Kidney capillary endothelial cell (primary cell): Measurements from ENCODE around the gene HDAC10.
A peak's percentile ranks its signal among the peaks of the same experiment; 100 is the strongest.

Experiments
- DNase-seq: peaks from one replicate; pipeline ENCODE4 v3.0.0-alpha.2; 2018; ENCODE audit warnings: low spot score

HDAC10 gene

GRCh38 chr22:50250555-50251476 is at the start of gene HDAC10:
Gene HDAC10 (minus strand): TSS chr22:50251265. CDS start chr22:50251032, 233 bp downstream.
- no peak for DNase-seq

GRCh38 chr22:50300620-50301257 is 49.7 kb upstream of the HDAC10 start:
- DNase-seq = no peak

- no peak for DNase-seq
Observed at GRCh38 chr22:50299785-50300619, 48.9 kb upstream of the HDAC10 start.

GRCh38 chr22:50298937-50299784 is 48.1 kb upstream of the HDAC10 start:
- no peak for DNase-seq

GRCh38 chr22:50298266-50298637 is 47.2 kb upstream of the HDAC10 start:
- no peak for DNase-seq

- DNase-seq = no peak
Observed at GRCh38 chr22:50297510-50298265, 46.6 kb upstream of the HDAC10 start.

- DNase-seq = no peak
Observed at GRCh38 chr22:50296658-50297490, 45.8 kb upstream of the HDAC10 start.

- DNase-seq = no peak
Observed at GRCh38 chr22:50294319-50294656, 43.2 kb upstream of the HDAC10 start.

GRCh38 chr22:50293441-50294318 is 42.6 kb upstream of the HDAC10 start:
- DNase-seq = peak; percentile 53

GRCh38 chr22:50292643-50293440 is 41.8 kb upstream of the HDAC10 start:
- DNase-seq = no peak

- no peak for DNase-seq
Observed at GRCh38 chr22:50289942-50290630, 39.0 kb upstream of the HDAC10 start.

GRCh38 chr22:50289151-50289941 is 38.3 kb upstream of the HDAC10 start:
- DNase-seq = no peak

- DNase-seq = no peak
Observed at GRCh38 chr22:50287731-50288130, 36.7 kb upstream of the HDAC10 start.

- no peak for DNase-seq
Observed at GRCh38 chr22:50286701-50287318, 35.7 kb upstream of the HDAC10 start.

- DNase-seq = no peak
Observed at GRCh38 chr22:50286275-50286674, 35.2 kb upstream of the HDAC10 start.

GRCh38 chr22:50285568-50286229 is 34.6 kb upstream of the HDAC10 start:
- no peak for DNase-seq
